Esophagus squamous epithelium (tissue), 5 donors: Measurements from ENCODE around the gene RBM28. TPM values are rescaled to one million over a fixed set of nuclear protein-coding genes. Genes with fewer than 3 reads are reported as not detected.
"Not testable (repeated sequence)": the region's sequence is repeated elsewhere in the genome, so short reads cannot be mapped to it uniquely, and the experiment has no call there.

Experiments used
- DNase-seq: peaks from one replicate; lab custom pipeline; 2025; lab: John Stamatoyannopoulos, UW
- H3K27ac ChIP-seq, 4 donors: fragments of 200-600 bp; sonication (generic); one replicate each; pipeline ENCODE4 v1.5.1; 2016 to 2019; ENCODE audit warnings: mild to moderate bottlenecking in 1 of 4
- H3K27me3 ChIP-seq, 4 donors: fragments of 200-600 bp; sonication (generic); 1 replicate in 3 of 4; 2 replicates in 1 of 4; pipeline versions ENCODE4 v1.5.1 to v1.6.0; 2017 to 2021; ENCODE audit warnings: antibody characterized with exemption in 1 of 4
- H3K36me3 ChIP-seq, 3 donors: fragments of 200-600 bp; sonication (generic); one replicate each; pipeline ENCODE4 v1.5.1; 2016 to 2019
- H3K4me1 ChIP-seq, 3 donors: fragments of 200-600 bp; sonication (generic); one replicate each; pipeline ENCODE4 v1.5.1; 2017 to 2019
- H3K4me3 ChIP-seq, 4 donors: fragments of 200-600 bp; sonication (generic); 1 replicate in 3 of 4; 2 replicates in 1 of 4; pipeline ENCODE4 v1.5.1; 2016 to 2019; ENCODE audit warnings: mild to moderate bottlenecking in 2 of 4, moderate library complexity in 1 of 4
- H3K9me3 ChIP-seq, 3 donors: fragments of 200-600 bp; sonication (generic); one replicate each; pipeline ENCODE4 v1.5.1; 2016 to 2019
- POLR2A ChIP-seq, 4 donors: fragments of 450-650 bp; IDR thresholded peaks; one replicate each; pipeline ENCODE4 v1.6.1; 2017; ENCODE audit warnings: antibody characterized with exemption in 4 of 4, mild to moderate bottlenecking in 4 of 4, moderate library complexity in 3 of 4
- WGBS, 2 donors: methylation state at CpG; one replicate each; pipeline ENCODE4 v1.1.5; 2018; 5-methylcytosine and 5-hydroxymethylcytosine counted together
- intact Hi-C: fragments of 100-400 bp; cut with DNase I; formaldehyde crosslinking; loops from one replicate; pipeline ENCODE4 v1.15.0; 2022
- total RNA-seq, 4 donors: library from RNA; depleted of rRNA; stranded (reverse); fragments of >200 nt; gene quantifications; one replicate each; pipeline ENCODE4 v1.1.0, GENCODE V29; 2016
- TF ChIP-seq, protein P1 (sequence below), 6 experiments: fragments of 450-650 bp in 4 of 6; fragments of 200-600 bp in 2 of 6; sonication (generic) in 2 of 6; IDR thresholded peaks; one replicate each; pipeline ENCODE4 v1.5.1; 2016 to 2019; ENCODE audit warnings: antibody characterized with exemption in 6 of 6, mild to moderate bottlenecking in 4 of 6, moderate library complexity in 4 of 6
- donor health status: DM: yes; HTN: yes; CAD: no.

The RBM28 gene
- total RNA-seq, 4 donors from 2014 or later, result 12.9 to 28.8 (median 18.7) TPM

DNA sequence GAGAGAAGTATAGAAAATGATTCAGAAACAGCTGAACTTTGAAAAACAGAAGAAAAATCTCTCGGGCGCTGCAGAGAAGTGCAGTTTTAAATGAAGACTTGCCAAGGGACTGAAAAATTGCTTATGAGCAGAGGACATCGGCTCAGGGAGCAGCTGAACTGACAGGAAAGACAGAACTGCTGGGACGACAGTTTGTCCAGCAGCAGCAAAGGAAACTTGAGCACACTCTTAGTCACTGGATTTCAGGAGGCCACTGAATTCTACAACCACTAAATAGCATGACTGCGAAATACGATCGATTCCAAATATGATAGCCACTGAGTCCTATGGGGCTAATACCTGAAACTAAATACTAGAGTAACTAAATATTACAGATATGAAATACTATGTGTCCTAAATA lies 59.6 kb downstream of the RBM28 start:
- Histone ChIP-seq H3K36me3 (peaks cover 0 to 27% (median 0%) of the 10 kb centered on the region in 3 donors), H3K27me3 (no peaks in the 10 kb centered on the region), H3K9me3 (peaks cover 0 to 16% (median 8%) of the 10 kb centered on the region in 3 donors), H3K4me1 (no peaks in the 10 kb centered on the region), H3K4me3 (no peak overlapping the region), H3K27ac (no peak overlapping the region)
- intact Hi-C loops, result no loop called here
- TF ChIP-seq POLR2A (IDR thresholded peaks at IDR 0.05), result no peak
- TF ChIP-seq, protein P1, sequence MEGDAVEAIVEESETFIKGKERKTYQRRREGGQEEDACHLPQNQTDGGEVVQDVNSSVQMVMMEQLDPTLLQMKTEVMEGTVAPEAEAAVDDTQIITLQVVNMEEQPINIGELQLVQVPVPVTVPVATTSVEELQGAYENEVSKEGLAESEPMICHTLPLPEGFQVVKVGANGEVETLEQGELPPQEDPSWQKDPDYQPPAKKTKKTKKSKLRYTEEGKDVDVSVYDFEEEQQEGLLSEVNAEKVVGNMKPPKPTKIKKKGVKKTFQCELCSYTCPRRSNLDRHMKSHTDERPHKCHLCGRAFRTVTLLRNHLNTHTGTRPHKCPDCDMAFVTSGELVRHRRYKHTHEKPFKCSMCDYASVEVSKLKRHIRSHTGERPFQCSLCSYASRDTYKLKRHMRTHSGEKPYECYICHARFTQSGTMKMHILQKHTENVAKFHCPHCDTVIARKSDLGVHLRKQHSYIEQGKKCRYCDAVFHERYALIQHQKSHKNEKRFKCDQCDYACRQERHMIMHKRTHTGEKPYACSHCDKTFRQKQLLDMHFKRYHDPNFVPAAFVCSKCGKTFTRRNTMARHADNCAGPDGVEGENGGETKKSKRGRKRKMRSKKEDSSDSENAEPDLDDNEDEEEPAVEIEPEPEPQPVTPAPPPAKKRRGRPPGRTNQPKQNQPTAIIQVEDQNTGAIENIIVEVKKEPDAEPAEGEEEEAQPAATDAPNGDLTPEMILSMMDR (IDR thresholded peaks at IDR 0.05), result no peak
- DNase-seq, result no peak
- WGBS, 2 donors, result 87 to 88% methylated on average over 7 of the region's 7 CpGs

DNA sequence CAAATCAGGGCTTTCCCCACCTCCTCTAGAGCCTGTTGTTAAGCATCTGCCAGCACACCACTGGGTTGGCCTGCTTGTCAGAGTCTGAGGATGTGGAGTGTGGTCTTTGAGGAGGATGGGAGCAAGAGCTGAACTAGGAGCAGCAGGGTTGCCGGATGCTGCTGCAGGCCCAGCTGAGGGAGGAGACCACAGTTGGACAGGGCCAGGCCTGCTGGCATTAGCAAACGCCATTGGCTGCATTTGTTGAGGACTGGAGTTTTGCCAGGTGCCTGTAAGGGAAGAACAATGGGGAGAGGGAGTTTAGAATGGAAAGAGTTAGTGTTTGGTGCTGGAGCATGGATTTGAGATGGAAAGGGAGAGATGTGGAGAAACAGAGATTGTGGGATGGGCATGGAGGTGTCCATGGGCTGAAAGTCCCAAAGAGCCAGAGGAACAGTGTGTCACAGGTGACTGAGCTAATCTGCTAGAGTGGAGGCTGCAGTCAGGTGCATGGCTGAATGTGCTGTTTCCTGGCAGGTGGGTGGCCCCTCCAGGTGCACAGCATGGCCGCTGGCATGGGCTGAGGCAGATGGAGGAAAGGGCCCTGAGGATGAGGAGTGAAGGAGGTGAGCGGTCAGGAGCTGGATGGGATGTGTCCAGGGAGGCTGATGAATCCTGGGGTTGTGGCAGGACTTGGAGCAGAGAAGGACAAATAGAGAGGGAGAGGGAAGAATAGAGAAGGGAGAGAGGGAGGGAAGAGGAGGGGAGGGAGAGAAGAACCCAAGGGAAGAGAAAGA lies 61.9 kb downstream of the RBM28 start:
- no peak for DNase-seq
- Histone ChIP-seq H3K9me3 (peaks cover 0 to 16% (median 8%) of the 10 kb centered on the region in 3 donors), H3K4me3 (no peak overlapping the region), H3K4me1 (no peaks in the 10 kb centered on the region), H3K27ac (no peak overlapping the region), H3K27me3 (no peaks in the 10 kb centered on the region), H3K36me3 (peaks cover 0 to 27% (median 0%) of the 10 kb centered on the region in 3 donors)
- no peak for TF ChIP-seq POLR2A (IDR thresholded peaks at IDR 0.05)
- intact Hi-C loops, result no loop called here
- WGBS, 2 donors, result 68 to 76% methylated on average over 4 of the region's 4 CpGs

DNA sequence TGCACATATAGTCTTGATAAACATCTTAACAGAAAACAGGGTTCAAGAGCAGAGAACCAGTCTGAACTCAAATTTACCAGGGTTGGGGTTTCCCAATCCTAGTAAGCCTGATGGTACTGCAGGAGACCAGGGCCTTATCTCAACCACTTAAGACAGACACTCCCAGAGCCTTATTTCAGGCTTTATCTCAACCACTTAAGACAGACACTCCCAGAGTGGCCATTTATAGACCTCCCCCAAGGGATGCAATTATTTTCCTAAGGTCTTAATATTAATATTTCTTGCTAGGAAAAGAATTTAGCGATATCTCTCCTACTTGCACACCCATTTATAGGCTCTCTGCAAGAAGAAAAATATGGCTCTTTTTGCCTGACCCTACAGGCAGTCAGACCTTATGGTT lies 63.3 kb downstream of the RBM28 start:
- H3K4me1 ChIP-seq, intact Hi-C loops, H3K27me3 ChIP-seq, H3K4me3 ChIP-seq, DNase-seq, H3K27ac ChIP-seq: not testable (repeated sequence)
- Histone ChIP-seq H3K36me3 (peaks cover 0 to 17% (median 0%) of the 10 kb centered on the region in 3 donors), H3K9me3 (peaks cover 0 to 16% (median 8%) of the 10 kb centered on the region in 3 donors)
- WGBS, 2 donors, result 81 to 92% methylated on average over 1 of the region's 1 CpG

DNA sequence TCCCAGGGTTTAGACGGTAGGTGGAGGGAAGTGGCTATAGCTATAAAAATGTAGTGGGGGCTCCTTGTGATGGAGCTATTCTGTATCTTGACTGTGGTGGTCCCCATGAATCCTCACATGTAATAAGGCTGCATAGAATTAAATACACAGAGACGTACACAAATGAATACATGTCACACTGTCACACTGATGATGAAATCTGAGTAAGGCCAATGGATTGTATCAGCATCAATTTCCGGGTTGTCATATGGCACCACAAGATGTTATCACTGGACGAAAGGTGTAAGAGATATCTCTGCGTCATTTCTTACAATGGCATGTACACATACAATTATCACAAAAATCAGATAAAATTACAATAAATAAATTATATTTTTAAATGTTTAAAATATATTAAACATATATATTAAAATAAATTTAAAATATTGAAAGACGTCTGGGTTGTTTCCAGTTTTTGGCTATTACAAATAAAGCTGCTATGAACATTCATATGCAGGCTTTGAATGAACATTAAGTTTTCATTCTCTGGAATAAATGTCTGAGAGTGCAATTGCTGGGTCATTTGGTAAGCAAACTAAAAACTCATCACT lies 64.5 kb downstream of the RBM28 start:
- DNase-seq, result no peak
- peaks cover 0 to 16% (median 0%) of the 10 kb centered on the region in 3 donors for H3K36me3 ChIP-seq
- H3K9me3 ChIP-seq, result peaks cover 0 to 16% (median 8%) of the 10 kb centered on the region in 3 donors
- intact Hi-C loops, result no loop called here
- H3K27me3 ChIP-seq, result no peaks in the 10 kb centered on the region
- H3K4me1 ChIP-seq, result no peaks in the 10 kb centered on the region
- 82 to 85% methylated on average over 6 of the region's 6 CpGs for WGBS, 2 donors
- H3K27ac ChIP-seq, result no peak overlapping the region
- no peak overlapping the region for H3K4me3 ChIP-seq
- TF ChIP-seq, protein P1 (IDR thresholded peaks at IDR 0.05), result no peak
- TF ChIP-seq POLR2A (IDR thresholded peaks at IDR 0.05), result no peak

DNA sequence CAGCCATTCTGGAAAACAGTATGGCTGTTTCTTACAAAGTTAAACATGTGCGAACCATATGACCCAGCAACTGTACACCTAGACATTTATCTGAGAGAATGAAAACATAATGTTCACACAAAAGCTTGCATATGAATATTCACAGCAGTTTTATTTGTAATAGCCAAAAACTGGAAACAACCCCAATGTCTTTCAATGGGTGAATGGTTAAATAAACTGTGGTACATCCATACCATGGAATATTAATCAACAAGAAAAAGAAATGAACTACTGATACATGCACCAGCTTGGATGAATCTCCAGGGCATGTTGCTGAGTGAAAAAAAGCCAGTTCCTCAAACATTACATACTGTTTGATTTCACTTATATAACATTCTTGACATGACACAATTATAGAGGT lies 65.3 kb downstream of the RBM28 start:
- H3K4me3 ChIP-seq, result no peak overlapping the region
- no peak for DNase-seq
- intact Hi-C loops, result no loop called here
- H3K27ac ChIP-seq, result no peak overlapping the region
- peaks cover 0 to 13% (median 0%) of the 10 kb centered on the region in 3 donors for H3K36me3 ChIP-seq
- no peak for TF ChIP-seq POLR2A (IDR thresholded peaks at IDR 0.05)
- TF ChIP-seq, protein P1 (IDR thresholded peaks at IDR 0.05), result no peak
- peaks cover 0 to 16% (median 8%) of the 10 kb centered on the region in 3 donors for H3K9me3 ChIP-seq
- H3K27me3 ChIP-seq, result no peaks in the 10 kb centered on the region
- WGBS, 2 donors, result 90 to 100% methylated on average over 1 of the region's 1 CpG
- no peaks in the 10 kb centered on the region for H3K4me1 ChIP-seq

DNA sequence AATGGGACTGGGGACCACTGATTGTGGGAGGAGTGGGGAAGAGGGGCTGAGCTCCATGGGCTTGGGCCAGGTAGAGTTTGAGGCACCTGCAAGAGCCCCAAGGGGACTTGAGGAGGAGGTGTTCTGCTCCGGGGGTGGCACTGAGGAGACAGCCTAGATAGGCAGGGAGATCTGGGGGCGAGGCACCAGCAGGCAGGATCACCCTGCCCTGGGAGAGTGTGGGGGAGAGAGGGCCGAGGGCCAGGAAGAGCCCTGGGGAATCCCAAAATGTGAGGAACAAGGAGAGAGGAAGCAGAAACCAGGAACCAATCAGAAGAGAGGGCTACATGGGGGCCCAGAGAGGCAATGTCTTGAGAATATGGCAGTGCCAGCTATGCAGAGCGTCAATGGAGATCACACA lies 68.0 kb downstream of the RBM28 start:
- DNase-seq, result no peak
- TF ChIP-seq POLR2A (IDR thresholded peaks at IDR 0.05), result no peak
- TF ChIP-seq, protein P1 (IDR thresholded peaks at IDR 0.05), result no peak
- Histone ChIP-seq H3K27ac (no peak overlapping the region), H3K36me3 (no peaks in the 10 kb centered on the region), H3K9me3 (peaks cover 0 to 10% (median 3%) of the 10 kb centered on the region in 3 donors), H3K27me3 (peaks cover 0 to 17% (median 0%) of the 10 kb centered on the region in 4 donors), H3K4me1 (peaks cover 13 to 17% (median 13%) of the 10 kb centered on the region in 3 donors), H3K4me3 (no peak overlapping the region)
- intact Hi-C loops, result no loop called here
- WGBS, 2 donors, result 63 to 69% methylated on average over 4 of the region's 4 CpGs
